ENCODE results near the gene FBXW4.

Gene FBXW4, protein sequence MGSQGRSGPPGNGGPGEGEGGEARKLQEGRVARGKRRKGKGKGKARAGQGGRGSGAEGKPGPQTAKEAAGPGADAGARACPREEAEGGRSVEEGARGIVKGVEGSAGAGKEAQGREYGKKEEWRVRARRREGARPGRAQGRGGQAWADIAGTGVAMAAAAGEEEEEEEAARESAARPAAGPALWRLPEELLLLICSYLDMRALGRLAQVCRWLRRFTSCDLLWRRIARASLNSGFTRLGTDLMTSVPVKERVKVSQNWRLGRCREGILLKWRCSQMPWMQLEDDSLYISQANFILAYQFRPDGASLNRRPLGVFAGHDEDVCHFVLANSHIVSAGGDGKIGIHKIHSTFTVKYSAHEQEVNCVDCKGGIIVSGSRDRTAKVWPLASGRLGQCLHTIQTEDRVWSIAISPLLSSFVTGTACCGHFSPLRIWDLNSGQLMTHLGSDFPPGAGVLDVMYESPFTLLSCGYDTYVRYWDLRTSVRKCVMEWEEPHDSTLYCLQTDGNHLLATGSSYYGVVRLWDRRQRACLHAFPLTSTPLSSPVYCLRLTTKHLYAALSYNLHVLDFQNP

DNA sequence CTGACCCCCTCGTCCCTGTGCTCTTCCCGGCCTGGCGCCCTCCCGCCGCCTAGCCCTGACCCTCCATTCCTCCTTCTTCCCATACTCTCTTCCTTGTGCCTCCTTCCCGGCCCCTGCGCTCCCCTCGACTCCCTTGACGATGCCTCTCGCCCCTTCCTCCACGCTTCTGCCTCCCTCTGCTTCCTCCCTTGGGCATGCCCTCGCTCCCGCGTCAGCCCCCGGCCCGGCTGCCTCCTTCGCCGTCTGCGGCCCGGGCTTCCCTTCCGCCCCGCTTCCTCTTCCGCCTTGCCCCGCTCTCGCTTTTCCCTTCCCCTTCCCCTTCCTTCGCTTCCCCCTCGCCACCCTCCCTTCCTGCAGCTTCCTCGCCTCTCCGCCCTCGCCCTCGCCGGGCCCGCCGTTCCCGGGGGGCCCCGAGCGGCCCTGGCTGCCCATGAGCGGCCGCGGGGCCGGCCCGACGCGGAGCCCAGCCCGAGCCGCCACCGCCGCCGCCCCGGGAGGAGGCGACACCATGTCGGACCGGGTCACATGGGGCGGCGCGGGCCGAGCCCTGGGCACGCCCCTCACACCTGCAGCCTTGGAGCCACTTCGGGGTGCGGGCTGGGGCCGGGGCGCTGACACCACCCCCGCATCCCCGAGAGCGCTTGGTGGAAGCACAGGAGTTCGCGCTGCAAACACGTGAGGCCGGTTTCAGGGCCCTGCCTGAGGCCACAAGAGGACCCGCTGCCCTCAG lies at the start of gene FBXW4:
Gene FBXW4 (minus strand): TSS at position 497 of the 730 bp plus-strand sequence. CDS start 65 bp downstream, at position 432.
- no peak for DNase-seq (ENCODE audit: low read depth, low spot score)

GRCh38 chr10:101744267-101744666 lies 49.3 kb upstream of the FBXW4 start:
- DNase-seq (ENCODE audit: low read depth, low spot score): no peak

DNA sequence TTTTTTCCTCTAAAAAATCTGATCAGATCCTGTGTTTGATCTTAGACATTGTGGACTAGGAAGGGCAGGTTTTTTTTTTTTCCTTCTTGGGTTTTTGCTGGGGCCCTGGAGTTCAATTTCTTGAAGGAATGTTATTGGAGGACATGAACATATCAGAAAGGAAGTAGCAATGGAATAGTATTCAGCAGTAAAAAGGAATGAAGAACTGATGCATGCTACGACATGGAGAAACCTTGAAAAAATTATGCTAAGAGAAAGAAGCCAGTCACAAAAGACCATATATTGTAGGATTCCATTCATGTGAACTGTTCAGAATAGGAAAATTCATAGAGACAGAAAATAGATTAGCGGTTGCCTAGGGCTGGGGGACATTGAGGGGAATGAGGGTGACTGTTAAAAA lies 47.0 kb upstream of the FBXW4 start:
- DNase-seq (ENCODE audit: low read depth, low spot score): no peak

GRCh38 chr10:101736666-101737065 lies 41.7 kb upstream of the FBXW4 start:
- DNase-seq (ENCODE audit: low read depth, low spot score): no peak

DNA sequence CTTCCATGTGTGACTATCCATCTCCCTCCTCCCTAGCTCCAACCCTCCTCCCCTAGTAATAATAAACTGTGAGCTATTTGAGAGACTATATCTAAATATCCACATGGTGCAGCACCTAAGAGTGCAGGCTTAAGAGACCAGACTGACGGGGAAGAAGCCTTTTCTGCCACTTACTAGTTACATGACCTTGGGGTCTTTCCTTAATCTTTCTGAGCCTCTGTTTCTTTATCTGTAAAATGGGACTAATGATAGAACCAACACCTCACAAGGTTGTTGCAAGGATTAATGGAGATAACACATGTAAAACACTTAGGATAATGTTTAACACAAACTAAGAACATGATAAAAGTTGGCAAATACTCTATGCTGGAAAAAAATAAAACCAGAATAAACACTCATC lies 37.1 kb upstream of the FBXW4 start:
- no peak for DNase-seq (ENCODE audit: low read depth, low spot score)

DNA sequence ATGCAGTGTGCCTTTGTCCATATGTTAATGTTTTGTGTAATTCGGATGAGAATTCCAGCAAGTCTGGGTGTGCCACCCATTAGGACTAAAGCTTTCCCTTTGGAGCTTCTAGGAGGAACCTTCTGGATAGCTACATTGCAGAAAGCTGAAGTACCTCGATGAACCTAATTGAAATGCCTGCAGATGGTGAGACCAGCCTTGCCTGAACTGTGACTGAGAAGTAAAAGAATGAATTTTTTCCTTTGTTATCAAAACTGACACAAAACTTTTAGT lies 31.1 kb upstream of the FBXW4 start:
- no peak for DNase-seq (ENCODE audit: low read depth, low spot score)

GRCh38 chr10:101725296-101726114 lies 30.5 kb upstream of the FBXW4 start:
- no peak for DNase-seq (ENCODE audit: low read depth, low spot score)

- no peak for DNase-seq (ENCODE audit: low read depth, low spot score)
These were observed 29.5 kb upstream of the FBXW4 start for GRCh38 chr10:101724446-101724845.

GRCh38 chr10:101723176-101723575 lies 28.2 kb upstream of the FBXW4 start:
- DNase-seq (ENCODE audit: low read depth, low spot score): no peak

DNA sequence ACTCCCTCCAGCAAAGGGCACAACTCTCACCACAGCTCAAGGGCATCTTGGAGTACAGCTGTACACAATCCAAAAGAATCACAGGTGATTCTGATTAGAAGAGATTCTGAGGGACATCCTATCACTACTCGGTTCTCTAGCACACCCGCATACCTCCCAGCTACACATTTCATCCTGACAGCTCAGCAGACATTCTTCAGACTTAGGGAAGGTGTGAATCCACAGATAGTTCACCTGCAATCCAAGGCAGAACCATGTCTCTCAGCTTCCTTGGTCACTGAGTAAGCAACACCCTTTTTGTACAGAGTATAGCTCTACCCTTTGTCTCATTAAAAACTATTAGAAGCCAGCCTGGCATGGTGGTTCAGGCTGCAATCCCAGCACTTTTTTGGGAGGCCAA lies 26.8 kb upstream of the FBXW4 start:
- DNase-seq (ENCODE audit: low read depth, low spot score): no peak

GRCh38 chr10:101720606-101721230 lies 25.7 kb upstream of the FBXW4 start:
- no peak for DNase-seq (ENCODE audit: low read depth, low spot score)

- DNase-seq (ENCODE audit: low read depth, low spot score): no peak
These were observed 23.8 kb upstream of the FBXW4 start for GRCh38 chr10:101718690-101719275.

DNA sequence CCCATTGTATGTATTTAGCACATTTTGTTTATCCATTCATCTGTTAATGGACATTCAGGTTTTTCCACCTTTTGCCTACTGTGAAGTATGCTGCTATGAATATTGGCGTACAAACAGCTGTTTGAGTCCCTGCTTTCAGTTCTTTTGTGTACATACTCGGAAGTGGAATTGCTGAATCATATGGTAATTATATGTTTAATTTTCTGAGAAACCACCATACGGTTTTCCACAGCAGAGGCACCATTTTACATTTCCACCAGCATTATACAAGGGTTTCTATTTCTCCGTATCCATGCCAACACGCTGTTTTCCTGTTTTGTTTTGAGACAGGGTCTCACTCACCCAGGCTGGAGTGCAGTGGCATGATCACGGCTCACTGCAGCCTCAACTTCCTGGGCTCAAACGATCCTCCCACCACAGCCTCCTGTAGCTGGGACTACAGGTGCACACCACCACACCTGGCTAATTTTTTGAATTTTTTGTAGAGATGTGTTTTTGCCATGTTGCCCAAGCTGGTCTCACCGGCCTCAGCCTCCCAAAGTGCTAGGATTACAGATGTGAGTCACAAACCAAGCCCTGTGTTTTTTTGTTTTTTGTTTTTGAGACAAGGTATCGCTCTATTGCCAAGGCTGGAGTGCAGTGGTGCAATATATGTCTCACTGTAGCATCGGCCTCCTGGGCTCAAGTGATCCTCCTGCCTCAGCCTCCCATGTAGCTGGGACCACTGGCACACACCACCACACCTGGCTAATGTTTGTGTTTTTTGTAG lies 22.1 kb upstream of the FBXW4 start:
- DNase-seq (ENCODE audit: low read depth, low spot score): no peak

DNA sequence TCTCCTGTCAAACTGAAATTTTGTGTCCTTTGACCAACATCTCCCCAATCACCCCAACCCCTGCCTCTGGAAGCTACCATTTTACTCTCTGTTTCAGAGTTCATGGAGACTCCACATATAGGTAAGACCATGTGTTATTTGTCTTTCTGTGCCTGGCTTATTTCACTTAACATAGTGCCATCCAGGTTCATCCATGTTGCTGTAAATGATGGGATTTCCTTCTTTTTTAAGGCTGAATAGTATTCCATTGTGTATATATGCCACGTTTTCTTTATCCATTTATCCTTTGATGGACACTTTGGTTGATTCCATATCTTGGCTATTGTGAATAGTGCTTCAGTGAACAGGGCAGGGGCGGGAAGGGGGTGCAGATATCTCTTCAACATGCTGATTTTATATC lies 18.0 kb upstream of the FBXW4 start:
- no peak for DNase-seq (ENCODE audit: low read depth, low spot score)

DNA sequence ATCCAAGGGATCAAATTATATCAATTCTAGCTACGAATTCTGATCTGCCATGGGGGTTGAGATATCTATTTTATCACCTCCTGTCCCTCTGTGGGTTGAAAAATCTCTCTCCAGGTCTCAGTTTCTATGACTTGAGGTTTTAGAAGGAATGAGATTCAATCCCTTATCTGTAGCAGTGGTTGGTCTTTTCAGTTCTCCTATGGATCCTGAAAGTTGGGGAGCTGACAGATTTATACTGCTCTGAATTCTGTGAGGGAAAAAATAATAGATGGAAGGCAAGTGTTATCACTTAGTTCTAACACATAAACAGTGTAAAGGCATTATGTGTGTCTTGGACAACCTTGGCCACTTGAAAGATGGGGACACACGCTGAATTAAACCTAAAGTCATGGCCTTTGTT lies 15.8 kb upstream of the FBXW4 start:
- no peak for DNase-seq (ENCODE audit: low read depth, low spot score)

DNA sequence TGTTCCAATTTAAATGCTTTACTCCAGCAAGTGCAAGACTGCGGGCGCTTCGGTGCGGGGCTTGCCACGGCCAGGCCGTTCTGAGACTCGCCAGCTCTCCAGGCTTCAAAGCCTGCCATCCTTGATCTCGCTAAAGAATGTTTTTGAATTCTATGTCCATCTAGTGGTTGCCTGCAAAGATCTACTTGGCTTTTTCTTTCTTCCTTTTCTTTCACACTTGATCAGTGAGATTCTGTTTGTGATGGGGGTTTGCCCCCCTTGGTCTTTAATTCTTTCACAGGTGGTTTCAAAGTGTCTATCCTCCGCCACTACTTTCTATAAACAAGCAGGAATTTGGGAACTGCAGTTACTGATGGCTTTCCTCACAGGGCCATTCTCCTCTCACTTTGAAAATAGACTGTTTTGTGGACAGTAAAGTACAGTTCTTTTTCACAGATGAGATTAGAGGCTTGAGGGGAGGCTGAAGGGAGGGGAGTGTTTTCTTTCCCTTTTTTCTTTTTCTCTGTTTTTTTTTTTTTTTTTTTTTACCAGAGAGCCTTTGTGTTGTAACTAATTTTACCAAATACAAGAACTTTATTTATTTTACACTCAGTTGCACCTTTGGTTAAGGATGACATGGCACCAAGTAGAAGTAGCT lies 15.2 kb upstream of the FBXW4 start:
- DNase-seq (ENCODE audit: low read depth, low spot score): no peak

DNA sequence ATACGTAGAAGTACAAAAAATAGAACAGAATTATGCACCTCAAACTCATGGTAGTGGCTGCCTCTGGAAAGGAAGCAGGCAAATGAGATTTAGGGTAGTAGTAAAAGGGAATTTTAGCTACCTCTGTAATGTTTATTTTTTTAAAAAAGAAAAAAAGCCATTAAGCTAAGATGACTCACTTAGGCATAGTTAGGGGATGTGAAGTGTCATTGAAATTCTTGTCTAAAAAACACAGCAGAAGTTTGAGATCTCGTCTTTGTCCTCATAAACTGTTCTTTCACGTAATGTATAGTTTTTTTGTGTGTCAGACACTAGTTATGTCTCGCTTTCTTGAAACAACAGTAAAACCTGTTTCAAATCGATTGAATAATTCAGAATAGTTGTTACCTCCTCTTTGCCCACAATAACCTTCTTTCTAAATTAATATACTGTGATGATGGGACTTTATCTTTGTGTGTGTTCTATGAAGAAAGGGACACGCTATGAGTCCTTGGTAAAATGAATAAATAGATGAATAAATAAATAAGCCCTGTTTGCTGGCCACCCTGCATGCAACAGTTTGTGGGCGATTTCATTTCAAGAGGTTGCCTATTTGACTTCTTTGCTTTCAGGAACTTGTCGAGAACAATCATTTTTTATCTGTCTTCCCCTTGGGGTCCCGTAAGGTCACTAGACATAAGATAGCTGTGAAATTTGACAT lies 14.5 kb upstream of the FBXW4 start:
- no peak for DNase-seq (ENCODE audit: low read depth, low spot score)

GRCh38 chr10:101708870-101709269 lies 13.9 kb upstream of the FBXW4 start:
- no peak for DNase-seq (ENCODE audit: low read depth, low spot score)

DNA sequence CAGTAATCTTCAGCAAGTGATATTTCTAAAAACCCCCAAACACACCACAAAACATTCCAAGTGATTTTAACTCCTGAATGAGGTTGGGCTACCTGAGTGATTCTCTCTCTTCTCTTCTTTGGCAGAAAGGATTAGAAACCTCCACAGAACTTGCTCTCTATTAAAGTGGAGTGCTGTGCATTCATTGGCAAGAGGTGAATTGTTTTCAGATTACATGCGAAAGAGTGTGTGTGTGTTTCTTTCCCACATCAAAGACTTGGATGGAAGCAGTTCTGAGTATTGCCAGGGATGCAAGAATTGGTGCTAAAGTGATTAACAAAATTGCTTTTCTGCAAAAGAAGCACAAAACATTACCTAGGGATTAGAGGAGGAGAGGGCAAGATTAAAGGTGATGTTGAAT lies 13.1 kb upstream of the FBXW4 start:
- DNase-seq (ENCODE audit: low read depth, low spot score): no peak

Measured in brain pericyte (primary cell).